SU-DHL-6 (cell line): ENCODE results near the gene FRAT1.

Experiments
- H2AFZ ChIP-seq: fragments of 200-600 bp; sonication (generic); 2 replicates; pipeline ENCODE4 v1.6.1; 2014; ENCODE audit warnings: low read depth, mild to moderate bottlenecking, moderate library complexity, mixed read lengths, antibody characterized with exemption, low read length; ENCODE audit not compliant: severe bottlenecking
- H3F3A ChIP-seq: fragments of 200-600 bp; shearing (Covaris generic); 2 replicates; pipeline ENCODE4 v1.6.0; 2016; ENCODE audit warnings: antibody characterized with exemption, mild to moderate bottlenecking; ENCODE audit not compliant: insufficient read depth
- H3K27ac ChIP-seq: fragments of 200-600 bp; sonication (generic); 2 replicates; pipeline ENCODE4 v1.5.1; 2016; ENCODE audit warnings: low read depth, mild to moderate bottlenecking, low read length, moderate library complexity, mixed read lengths
- H3K27me3 ChIP-seq: fragments of 200-600 bp; sonication (generic), shearing (Covaris generic); 2 replicates; pipeline ENCODE4 v1.6.0; 2014; ENCODE audit warnings: mild to moderate bottlenecking, low read length
- H3K36me3 ChIP-seq: fragments of 200-600 bp; sonication (generic); 2 replicates; pipeline ENCODE4 v1.6.1; 2014; ENCODE audit warnings: mild to moderate bottlenecking, low read length, mixed read lengths
- H3K4me2 ChIP-seq: fragments of 300-600, 200-600 bp; shearing (Covaris generic), sonication (generic); 2 replicates; pipeline ENCODE4 v1.6.0; 2014; ENCODE audit warnings: low read length, low read depth, mild to moderate bottlenecking; ENCODE audit not compliant: poor library complexity, severe bottlenecking
- H3K4me3 ChIP-seq: fragments of 200-600 bp; sonication (generic); 2 replicates; pipeline ENCODE4 v1.5.1; 2014; ENCODE audit warnings: antibody characterized with exemption, low read length, mild to moderate bottlenecking, mixed read lengths; ENCODE audit not compliant: insufficient read depth, poor library complexity, severe bottlenecking
- H3K79me2 ChIP-seq: fragments of 200-600 bp; sonication (generic); 2 replicates; pipeline ENCODE4 v1.6.1; 2014; ENCODE audit warnings: mild to moderate bottlenecking, low read length, moderate library complexity; ENCODE audit not compliant: insufficient read depth
- H3K9ac ChIP-seq: fragments of 200-600 bp; sonication (generic); 2 replicates; pipeline ENCODE4 v1.7.0; 2014; ENCODE audit warnings: mild to moderate bottlenecking, low read length
- H3K9me2 ChIP-seq: fragments of 200-600 bp; sonication (generic); replicated peaks from 2 replicates; pipeline ENCODE4 v1.6.1; 2014; ENCODE audit warnings: low read length; ENCODE audit not compliant: insufficient read depth
- H3K9me3 ChIP-seq: fragments of 200-600 bp; sonication (generic); 2 replicates; pipeline ENCODE4 v1.6.1; 2014; ENCODE audit warnings: low read length, mixed read lengths; ENCODE audit not compliant: insufficient read depth
- H4K20me1 ChIP-seq: fragments of 200-600 bp; sonication (generic); 2 replicates; pipeline ENCODE4 v1.6.1; 2014; ENCODE audit warnings: low read depth, mild to moderate bottlenecking, antibody characterized with exemption, low read length, moderate library complexity, mixed read lengths
- EZH2phosphoT487 ChIP-seq: fragments of 200-600 bp; sonication (generic), shearing (Covaris generic); conservative IDR thresholded peaks from 2 replicates; pipeline ENCODE4 v1.6.1; 2018; ENCODE audit warnings: mild to moderate bottlenecking, antibody characterized with exemption, low read length, moderate library complexity, mixed read lengths
- TF ChIP-seq, protein P1 (sequence below): fragments of 200-600 bp; sonication (generic); IDR thresholded peaks from one replicate; pipeline ENCODE4 v1.5.1; 2017; ENCODE audit warnings: antibody characterized with exemption, mild to moderate bottlenecking, low read length, moderate library complexity; ENCODE audit not compliant: insufficient read depth, poor library complexity, severe bottlenecking

FRAT1 gene

GRCh38 chr10:97334370-97335175 is 15.5 kb downstream of the FRAT1 start, which contains the start of gene FRAT2:
Gene FRAT2 (minus strand): TSS chr10:97334729. CDS start chr10:97334572, 157 bp downstream.
- Histone ChIP-seq H3K27ac (peak within 1 kb of the TSS; percentile 71), H3K9me3 (no peaks in the 10 kb centered on the region), H3K27me3 (no peaks in the 10 kb centered on the region), H3K79me2 (no peaks in the 10 kb centered on the region), H3K4me2 (peak within 1 kb of the TSS; percentile 68), H3K36me3 (no peaks in the 10 kb centered on the region), H3K9ac (peak within 1 kb of the TSS; percentile 71), H3K4me3 (peak within 1 kb of the TSS; percentile 84), H2AFZ (peak within 1 kb of the TSS; percentile 100), H3K9me2 (no peaks in the 10 kb centered on the region), H4K20me1 (no peaks in the 10 kb centered on the region), H3F3A (peaks cover 11% of the 10 kb centered on the region; the same call in 1 of the 2 replicates)
- no peak for TF ChIP-seq EZH2phosphoT487
- TF ChIP-seq, protein P1, sequence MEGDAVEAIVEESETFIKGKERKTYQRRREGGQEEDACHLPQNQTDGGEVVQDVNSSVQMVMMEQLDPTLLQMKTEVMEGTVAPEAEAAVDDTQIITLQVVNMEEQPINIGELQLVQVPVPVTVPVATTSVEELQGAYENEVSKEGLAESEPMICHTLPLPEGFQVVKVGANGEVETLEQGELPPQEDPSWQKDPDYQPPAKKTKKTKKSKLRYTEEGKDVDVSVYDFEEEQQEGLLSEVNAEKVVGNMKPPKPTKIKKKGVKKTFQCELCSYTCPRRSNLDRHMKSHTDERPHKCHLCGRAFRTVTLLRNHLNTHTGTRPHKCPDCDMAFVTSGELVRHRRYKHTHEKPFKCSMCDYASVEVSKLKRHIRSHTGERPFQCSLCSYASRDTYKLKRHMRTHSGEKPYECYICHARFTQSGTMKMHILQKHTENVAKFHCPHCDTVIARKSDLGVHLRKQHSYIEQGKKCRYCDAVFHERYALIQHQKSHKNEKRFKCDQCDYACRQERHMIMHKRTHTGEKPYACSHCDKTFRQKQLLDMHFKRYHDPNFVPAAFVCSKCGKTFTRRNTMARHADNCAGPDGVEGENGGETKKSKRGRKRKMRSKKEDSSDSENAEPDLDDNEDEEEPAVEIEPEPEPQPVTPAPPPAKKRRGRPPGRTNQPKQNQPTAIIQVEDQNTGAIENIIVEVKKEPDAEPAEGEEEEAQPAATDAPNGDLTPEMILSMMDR = no peak

DNA sequence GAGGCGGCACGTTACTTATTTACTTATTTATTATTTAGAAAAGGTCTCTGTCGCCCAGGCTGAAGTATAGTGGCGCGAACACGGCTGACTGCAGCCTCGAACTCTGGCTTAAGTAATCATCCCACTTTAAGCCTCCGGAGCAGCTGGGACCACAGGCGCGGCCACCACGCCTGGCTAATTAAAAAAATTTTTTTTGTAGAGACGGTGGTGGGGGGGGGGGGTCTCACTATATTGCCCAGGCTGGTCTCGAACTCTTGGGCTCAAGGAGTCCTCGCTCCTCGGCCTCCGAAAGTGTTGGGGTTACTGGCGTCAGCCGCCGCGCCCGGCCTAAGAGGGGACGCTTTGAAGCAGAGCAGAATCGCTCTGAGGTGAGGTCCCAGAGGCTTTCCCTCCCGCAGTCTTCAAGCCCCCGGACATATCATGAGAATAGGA is 16.1 kb downstream of the FRAT1 start:
- no peak overlapping the region for H3K27ac ChIP-seq
- no peak for TF ChIP-seq EZH2phosphoT487
- TF ChIP-seq, protein P1 = no peak
- H3F3A ChIP-seq = peaks cover 11% of the 10 kb centered on the region; the same call in 1 of the 2 replicates
- H3K36me3 ChIP-seq = no peaks in the 10 kb centered on the region
- H3K9me2 ChIP-seq = no peaks in the 10 kb centered on the region
- H3K4me3 ChIP-seq = peak overlapping the region; percentile 84
- H3K27me3 ChIP-seq = no peaks in the 10 kb centered on the region
- H3K9me3 ChIP-seq = no peaks in the 10 kb centered on the region
- no peaks in the 10 kb centered on the region for H3K79me2 ChIP-seq
- H4K20me1 ChIP-seq = no peaks in the 10 kb centered on the region
- H3K9ac ChIP-seq = peak overlapping the region; percentile 71
- H3K4me2 ChIP-seq = peak overlapping the region; percentile 68
- H2AFZ ChIP-seq = peak overlapping the region; percentile 100

DNA sequence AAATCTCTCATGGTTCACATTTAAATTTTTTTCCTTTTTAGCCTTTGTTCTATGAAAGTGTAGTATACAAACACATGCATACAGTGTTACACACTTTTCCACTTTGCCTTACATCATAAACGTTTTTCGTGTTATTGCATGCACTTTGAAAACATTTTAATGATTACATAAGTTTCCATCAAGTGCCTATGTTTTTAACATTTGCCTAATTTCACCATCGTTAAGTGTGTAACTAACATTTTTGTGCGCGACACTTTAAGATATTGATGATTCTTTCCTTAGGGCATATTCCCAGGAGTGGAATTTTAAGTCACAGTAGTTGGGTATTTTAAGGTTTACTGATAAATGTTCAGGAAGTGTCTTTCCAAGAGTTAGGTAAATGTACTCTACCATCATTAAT is 16.9 kb downstream of the FRAT1 start:
- no peaks in the 10 kb centered on the region for H3K9me3 ChIP-seq
- H3K4me2 ChIP-seq = no peak overlapping the region
- no peak overlapping the region for H3K9ac ChIP-seq
- no peaks in the 10 kb centered on the region for H3K27me3 ChIP-seq
- no peak overlapping the region for H3K4me3 ChIP-seq
- no peaks in the 10 kb centered on the region for H3K36me3 ChIP-seq
- peaks cover 11% of the 10 kb centered on the region; the same call in 1 of the 2 replicates for H3F3A ChIP-seq
- H3K79me2 ChIP-seq = no peaks in the 10 kb centered on the region
- no peak overlapping the region for H3K27ac ChIP-seq
- no peak for TF ChIP-seq EZH2phosphoT487
- TF ChIP-seq, protein P1 = no peak
- no peaks in the 10 kb centered on the region for H4K20me1 ChIP-seq
- H2AFZ ChIP-seq = no peak overlapping the region
- H3K9me2 ChIP-seq = no peaks in the 10 kb centered on the region
